HG03064 (cell line): Measurements from ENCODE around the gene CCDC85A.

Experiments
- ATAC-seq: cut with Tn5 transposase; IDR thresholded peaks from one replicate; pipeline ENCODE4 v1.9.1; 2021; ENCODE audit warnings: low read depth; ENCODE audit not compliant: unreplicated experiment

The CCDC85A gene

GRCh38 chr2:56192664-56193305 lies 9.0 kb downstream of the CCDC85A start:
- no peak for ATAC-seq

GRCh38 chr2:56195563-56195962 lies 11.8 kb downstream of the CCDC85A start:
- ATAC-seq = no peak

GRCh38 chr2:56197816-56198215 lies 14.0 kb downstream of the CCDC85A start:
- ATAC-seq = no peak

GRCh38 chr2:56198936-56199335 lies 15.1 kb downstream of the CCDC85A start:
- no peak for ATAC-seq

- ATAC-seq = no peak
Measured at GRCh38 chr2:56199492-56199891, 15.7 kb downstream of the CCDC85A start.

GRCh38 chr2:56202381-56203121 lies 18.8 kb downstream of the CCDC85A start:
- ATAC-seq = no peak

- no peak for ATAC-seq
Measured at GRCh38 chr2:56204556-56204955, 20.8 kb downstream of the CCDC85A start.

GRCh38 chr2:56206250-56206649 lies 22.5 kb downstream of the CCDC85A start:
- ATAC-seq = no peak

GRCh38 chr2:56207760-56208159 lies 24.0 kb downstream of the CCDC85A start:
- ATAC-seq = no peak

GRCh38 chr2:56208380-56208779 lies 24.6 kb downstream of the CCDC85A start:
- ATAC-seq = no peak

- ATAC-seq = no peak
Measured at GRCh38 chr2:56209701-56210100, 25.9 kb downstream of the CCDC85A start.

GRCh38 chr2:56210291-56210690 lies 26.5 kb downstream of the CCDC85A start:
- ATAC-seq = no peak

- no peak for ATAC-seq
Measured at GRCh38 chr2:56211048-56211447, 27.3 kb downstream of the CCDC85A start.

- ATAC-seq = no peak
Measured at GRCh38 chr2:56215911-56216310, 32.1 kb downstream of the CCDC85A start.

- ATAC-seq = no peak
Measured at GRCh38 chr2:56217106-56217505, 33.3 kb downstream of the CCDC85A start.

- no peak for ATAC-seq
Measured at GRCh38 chr2:56222481-56222880, 38.7 kb downstream of the CCDC85A start.

GRCh38 chr2:56224316-56224715 lies 40.5 kb downstream of the CCDC85A start:
- no peak for ATAC-seq

GRCh38 chr2:56227811-56228210 lies 44.0 kb downstream of the CCDC85A start:
- no peak for ATAC-seq

GRCh38 chr2:56229397-56230060 lies 45.7 kb downstream of the CCDC85A start:
- ATAC-seq = no peak

GRCh38 chr2:56230156-56230555 lies 46.4 kb downstream of the CCDC85A start:
- ATAC-seq = no peak

GRCh38 chr2:56231361-56231760 lies 47.6 kb downstream of the CCDC85A start:
- ATAC-seq = no peak

GRCh38 chr2:56232912-56233311 lies 49.1 kb downstream of the CCDC85A start:
- no peak for ATAC-seq
